Ectodermal cell (in vitro differentiated cells): Measurements from ENCODE around the gene ASIC1.
A peak's percentile ranks its signal among the peaks of the same experiment; 100 is the strongest.

ENCODE experiments used
- H3K27ac ChIP-seq: 2 replicates; pipeline ENCODE4 v1.7.0; 2013; ENCODE audit warnings: mild to moderate bottlenecking, low read depth, low read length; ENCODE audit not compliant: insufficient read depth, poor library complexity, severe bottlenecking
- H3K27me3 ChIP-seq: 2 replicates; pipeline ENCODE4 v1.7.0; 2013; ENCODE audit warnings: mild to moderate bottlenecking, low read length; ENCODE audit not compliant: insufficient read depth, control insufficient read depth, poor library complexity, severe bottlenecking
- H3K36me3 ChIP-seq: one replicate; pipeline ENCODE4 v1.7.0; 2013; ENCODE audit warnings: low read length; ENCODE audit not compliant: control insufficient read depth, insufficient read depth
- H3K4me1 ChIP-seq: one replicate; pipeline ENCODE4 v1.7.0; 2013; ENCODE audit warnings: low read length; ENCODE audit not compliant: control insufficient read depth, insufficient read depth
- H3K4me3 ChIP-seq: 2 replicates; pipeline ENCODE4 v1.7.0; 2013; ENCODE audit warnings: low read depth, low read length, control low read depth; ENCODE audit not compliant: insufficient read depth
- H3K9me3 ChIP-seq: 2 replicates; pipeline ENCODE4 v1.7.0; 2013; ENCODE audit warnings: mild to moderate bottlenecking, low read length, moderate library complexity; ENCODE audit not compliant: control insufficient read depth
- WGBS, 2 experiments: methylation state at CpG; one replicate each; pipeline ENCODE4 v1.1.7; 2013; ENCODE audit warnings: missing lambda C conversion rate in 2 of 2; 5-methylcytosine and 5-hydroxymethylcytosine counted together

ASIC1 gene

GRCh38 chr12:50051101-50051806 is 6.1 kb upstream of the ASIC1 start:
- H3K27ac ChIP-seq = no peak overlapping the region
- H3K9me3 ChIP-seq = no peaks in the 10 kb centered on the region
- peaks cover 70% of the 10 kb centered on the region for H3K27me3 ChIP-seq
- H3K36me3 ChIP-seq = no peaks in the 10 kb centered on the region
- no peak overlapping the region for H3K4me3 ChIP-seq
- peaks cover 14% of the 10 kb centered on the region for H3K4me1 ChIP-seq
- WGBS, 2 experiments = 17% methylated on average over 14 of the region's 14 CpGs

- Histone ChIP-seq H3K4me3 (no peak overlapping the region), H3K4me1 (peaks cover 23% of the 10 kb centered on the region), H3K27ac (no peak overlapping the region), H3K27me3 (peaks cover 81% of the 10 kb centered on the region), H3K9me3 (no peaks in the 10 kb centered on the region), H3K36me3 (no peaks in the 10 kb centered on the region)
Observed at GRCh38 chr12:50052544-50052943, 4.9 kb upstream of the ASIC1 start.

- WGBS, 2 experiments = 86 to 89% methylated on average over 7 of the region's 7 CpGs
- H3K27me3 ChIP-seq = peaks cover 81% of the 10 kb centered on the region
Observed at GRCh38 chr12:50052964-50053363, 4.4 kb upstream of the ASIC1 start.

GRCh38 chr12:50053583-50053982 is 3.8 kb upstream of the ASIC1 start:
- Histone ChIP-seq H3K27me3 (peaks cover 87% of the 10 kb centered on the region), H3K4me1 (peaks cover 23% of the 10 kb centered on the region), H3K9me3 (no peaks in the 10 kb centered on the region), H3K36me3 (no peaks in the 10 kb centered on the region), H3K27ac (no peak overlapping the region), H3K4me3 (no peak overlapping the region)
- WGBS, 2 experiments = 85 to 87% methylated on average over 1 of the region's 1 CpG

More at GRCh38 chr12:50052964-50053363, 4.4 kb upstream of the ASIC1 start:
- Histone ChIP-seq H3K9me3 (no peaks in the 10 kb centered on the region), H3K36me3 (no peaks in the 10 kb centered on the region), H3K4me1 (peaks cover 23% of the 10 kb centered on the region), H3K4me3 (no peak overlapping the region), H3K27ac (no peak overlapping the region)

GRCh38 chr12:50055831-50056638 is 1.4 kb upstream of the ASIC1 start:
- H3K27ac ChIP-seq = no peak overlapping the region
- H3K36me3 ChIP-seq = no peaks in the 10 kb centered on the region
- WGBS, 2 experiments = 11 to 16% methylated on average over 17 of the region's 17 CpGs
- peak overlapping the region; percentile 6 for H3K4me3 ChIP-seq
- H3K27me3 ChIP-seq = peaks cover 80% of the 10 kb centered on the region
- H3K9me3 ChIP-seq = no peaks in the 10 kb centered on the region
- peaks cover 20% of the 10 kb centered on the region for H3K4me1 ChIP-seq

GRCh38 chr12:50056639-50056976 is 788 bp upstream of the ASIC1 start:
- peaks cover 75% of the 10 kb centered on the region for H3K27me3 ChIP-seq
- H3K4me3 ChIP-seq = peak overlapping the region; percentile 65
- no peak overlapping the region for H3K27ac ChIP-seq
- 16 to 23% methylated on average over 3 of the region's 3 CpGs for WGBS, 2 experiments
- no peaks in the 10 kb centered on the region for H3K9me3 ChIP-seq
- H3K36me3 ChIP-seq = no peaks in the 10 kb centered on the region
- peaks cover 14% of the 10 kb centered on the region for H3K4me1 ChIP-seq

GRCh38 chr12:50057896-50058670 is 687 bp downstream of the ASIC1 start:
- peaks cover 60% of the 10 kb centered on the region for H3K27me3 ChIP-seq
- no peaks in the 10 kb centered on the region for H3K36me3 ChIP-seq
- peaks cover 13% of the 10 kb centered on the region for H3K4me1 ChIP-seq
- H3K4me3 ChIP-seq = peak overlapping the region; percentile 65
- H3K9me3 ChIP-seq = no peaks in the 10 kb centered on the region
- no peak overlapping the region for H3K27ac ChIP-seq
- WGBS, 2 experiments = 16 to 17% methylated on average over 30 of the region's 30 CpGs

- 87 to 89% methylated on average over 15 of the region's 15 CpGs for WGBS, 2 experiments
- no peaks in the 10 kb centered on the region for H3K36me3 ChIP-seq
- H3K9me3 ChIP-seq = no peaks in the 10 kb centered on the region
- no peak overlapping the region for H3K4me3 ChIP-seq
- H3K27ac ChIP-seq = no peak overlapping the region
- H3K4me1 ChIP-seq = peaks cover 13% of the 10 kb centered on the region
- H3K27me3 ChIP-seq = peaks cover 53% of the 10 kb centered on the region
Observed at GRCh38 chr12:50058743-50059312, 1.4 kb downstream of the ASIC1 start.

GRCh38 chr12:50059440-50060119 is 2.2 kb downstream of the ASIC1 start:
- no peak overlapping the region for H3K4me3 ChIP-seq
- no peaks in the 10 kb centered on the region for H3K36me3 ChIP-seq
- H3K27me3 ChIP-seq = peaks cover 48% of the 10 kb centered on the region
- H3K27ac ChIP-seq = no peak overlapping the region
- H3K9me3 ChIP-seq = no peaks in the 10 kb centered on the region
- H3K4me1 ChIP-seq = peaks cover 13% of the 10 kb centered on the region
- 74 to 80% methylated on average over 12 of the region's 12 CpGs for WGBS, 2 experiments
